K562 (cell line): ENCODE measurements around the gene IFT122. TPM values are rescaled to one million over a fixed set of nuclear protein-coding genes. Genes with fewer than 3 reads are reported as not detected.

Experiments
- CAMTA2 ChIP-seq: fragments of 250-450 bp; sonication (Bioruptor Pico); conservative IDR thresholded peaks from 2 replicates; pipeline ENCODE4 v1.5.1; 2022
- ELF2 ChIP-seq: fragments of 250-450 bp; sonication (Bioruptor Pico); IDR thresholded peaks from 2 replicates; pipeline ENCODE4 v1.5.0; 2021; ENCODE audit warnings: mild to moderate bottlenecking
- FOS ChIP-seq: IDR thresholded peaks from 3 replicates; pipeline ENCODE4 v1.6.1; 2011; ENCODE audit not compliant: insufficient read length; ENCODE audit errors: extremely low read depth
- HDAC2 ChIP-seq: fragments of 450-650 bp; IDR thresholded peaks from 2 replicates; pipeline ENCODE4 v1.6.1; 2016; ENCODE audit warnings: mild to moderate bottlenecking
- HNRNPLL ChIP-seq: fragments of 200-400 bp; formaldehyde crosslinking; IDR thresholded peaks from 2 replicates; pipeline ENCODE4 v1.6.1; 2017; ENCODE audit warnings: low read length, low read depth, mild to moderate bottlenecking; ENCODE audit not compliant: poor library complexity, severe bottlenecking
- KLF16 ChIP-seq: IDR thresholded peaks from 2 replicates; pipeline ENCODE4 v1.6.1; 2016; ENCODE audit warnings: antibody characterized with exemption
- MEF2D ChIP-seq: conservative IDR thresholded peaks from 2 replicates; pipeline ENCODE4 v1.6.1; 2016; ENCODE audit warnings: low read depth, missing genetic modification characterization, missing compliant biosample characterization
- NEUROD1 ChIP-seq: fragments of 150-350 bp; IDR thresholded peaks from 2 replicates; pipeline ENCODE4 v1.6.1; 2014; ENCODE audit warnings: borderline replicate concordance, low read length, low read depth; ENCODE audit not compliant: partially characterized antibody
- PHTF2 ChIP-seq: fragments of 250-450 bp; sonication (Bioruptor Pico); IDR thresholded peaks from 2 replicates; pipeline ENCODE4 v1.5.0; 2021; ENCODE audit warnings: mild to moderate bottlenecking
- RAD51 ChIP-seq: fragments of 450-650 bp; IDR thresholded peaks from 2 replicates; pipeline ENCODE4 v1.7.1; 2016; ENCODE audit warnings: low read depth, mild to moderate bottlenecking, borderline replicate concordance
- SMARCB1 ChIP-seq: IDR thresholded peaks from 2 replicates; pipeline ENCODE4 v1.6.1; 2011; ENCODE audit warnings: improper control_type of control experiment, low read depth; ENCODE audit not compliant: insufficient read length
- SRSF3 ChIP-seq: fragments of 200-400 bp; formaldehyde crosslinking; IDR thresholded peaks from 2 replicates; pipeline ENCODE4 v1.6.1; 2016; ENCODE audit warnings: mild to moderate bottlenecking, low read length, moderate library complexity; ENCODE audit not compliant: insufficient read depth
- STAG1 ChIP-seq: sonication (generic); formaldehyde crosslinking; IDR thresholded peaks from 2 replicates; pipeline ENCODE4 v1.5.0; 2020; ENCODE audit warnings: missing genetic modification reagents, borderline replicate concordance
- TEAD4 ChIP-seq, 2 experiments: sonication (generic) in 1 of 2; formaldehyde crosslinking in 1 of 2; IDR thresholded peaks; 2 replicates each; pipeline versions ENCODE4 v1.6.1 to v1.8.0; 2012 to 2022; ENCODE audit warnings: borderline replicate concordance in 1 of 2, inconsistent platforms in 1 of 2, low read length in 1 of 2, mild to moderate bottlenecking in 1 of 2, missing genetic modification reagents in 1 of 2
- ZNF217 ChIP-seq: sonication (generic); formaldehyde crosslinking; IDR thresholded peaks from 2 replicates; pipeline ENCODE4 v1.8.0; 2022; ENCODE audit warnings: mild to moderate bottlenecking, missing genetic modification reagents
- ZNF699 ChIP-seq: fragments of 250-450 bp; sonication (Bioruptor Pico); IDR thresholded peaks from 2 replicates; pipeline ENCODE4 v1.8.0; 2021; ENCODE audit warnings: mild to moderate bottlenecking, moderate library complexity; ENCODE audit not compliant: insufficient replicate concordance
- ZSCAN32 ChIP-seq: fragments of 450-650 bp; formaldehyde crosslinking; IDR thresholded peaks from 2 replicates; pipeline ENCODE4 v1.4.0; 2020; ENCODE audit warnings: mild to moderate bottlenecking, moderate library complexity
- polyA plus RNA-seq, 8 experiments: library from polyadenylated mRNA; depleted of rRNA in 4 of 8; stranded (reverse) in 5 of 8; unstranded in 3 of 8; fragments of >200 nt; fragmentation: Nextera tagmentation in 2 of 8; fragmentation: Illumina TruSeq in 1 of 8; extraction: Ambion mirVana in 2 of 8; extraction: Trizol in 1 of 8; gene quantifications; 2 replicates each; pipeline versions ENCODE4 v1.2.1 to v1.2.3, GENCODE V29; 2011 to 2014; ENCODE audit warnings: inconsistent platforms in 1 of 8, missing spikeins in 1 of 8
- total RNA-seq, 7 experiments: library from RNA; depleted of rRNA in 6 of 7; stranded (reverse); fragments of >200 nt in 6 of 7; fragmentation: Illumina TruSeq in 2 of 7; extraction: Trizol in 2 of 7; gene quantifications; 2 replicates each; pipeline versions ENCODE4 v1.2.1 to v1.2.3, GENCODE V29; 2011 to 2021; ENCODE audit warnings: low replicate concordance in 1 of 7
- TF ChIP-seq, protein P1 (sequence below): fragments of 450-650 bp; IDR thresholded peaks from 2 replicates; pipeline ENCODE4 v1.6.1; 2017; ENCODE audit warnings: antibody characterized with exemption
- TF ChIP-seq, protein P2 (sequence below): sonication (generic); formaldehyde crosslinking; IDR thresholded peaks from 2 replicates; pipeline ENCODE4 v1.8.1; 2022; ENCODE audit warnings: missing genetic modification reagents
- TF ChIP-seq, protein P3 (sequence below): fragments of 250-450 bp; sonication (Bioruptor Pico); IDR thresholded peaks from 2 replicates; pipeline ENCODE4 v1.8.0; 2021; ENCODE audit warnings: moderate library complexity, mild to moderate bottlenecking, inconsistent platforms
- TF ChIP-seq, protein P4 (sequence below): fragments of 250-450 bp; sonication (Bioruptor Pico); IDR thresholded peaks from 2 replicates; pipeline ENCODE4 v1.8.0; 2022; ENCODE audit warnings: inconsistent platforms

IFT122 gene
- total and polyA plus RNA-seq, 9 of the 15 experiments (the other 6 are each of a cell fraction or from before 2014, with no cell fraction given), result 2.4 to 11.5 (median 7.7) TPM

DNA sequence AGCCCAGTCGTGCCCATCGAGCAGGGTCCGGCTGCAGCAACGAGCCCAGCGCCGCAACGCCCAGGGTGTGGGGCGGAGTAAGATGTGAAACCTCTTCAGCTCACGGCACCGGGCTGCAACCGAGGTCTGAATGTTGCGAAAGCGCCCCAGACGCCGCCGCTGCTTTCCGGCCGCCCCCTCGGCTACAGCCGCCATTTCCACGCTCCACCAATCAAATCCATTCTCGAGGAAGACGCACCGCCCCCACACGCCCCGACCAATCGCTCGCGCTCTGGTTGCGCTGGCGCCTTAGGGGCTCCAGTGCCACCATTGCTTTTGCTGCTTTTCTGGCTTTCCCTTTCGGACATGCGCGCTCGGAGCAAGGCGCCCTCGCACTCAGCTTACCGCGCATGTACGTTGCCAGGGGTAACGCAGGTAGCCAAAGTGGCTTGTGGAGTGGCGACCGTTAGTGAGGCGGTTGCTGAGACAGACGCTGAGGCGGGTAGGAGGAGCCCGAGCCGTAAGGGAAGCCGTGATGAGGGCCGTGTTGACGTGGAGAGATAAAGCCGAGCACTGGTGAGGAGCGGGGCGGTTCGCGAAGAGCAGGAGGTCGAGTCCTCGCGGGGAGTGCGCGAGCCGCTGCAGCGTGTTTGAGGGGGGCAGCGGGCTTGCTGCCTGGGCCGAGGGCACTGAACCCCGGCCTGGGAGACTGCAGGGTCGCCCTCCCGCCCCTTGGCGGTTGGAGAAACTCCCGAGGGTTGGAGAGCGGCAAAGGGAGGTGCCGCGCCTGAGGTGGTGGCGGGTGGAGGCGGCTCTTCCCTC is at the start of gene IFT122, which contains the start of gene MBD4 (continued):
- TF ChIP-seq SRSF3, result no peak
- no peak for TF ChIP-seq STAG1 (CRISPR knock-in tag)
- no peak for TF ChIP-seq SMARCB1
- no peak for TF ChIP-seq KLF16
- peak; percentile 77 for TF ChIP-seq FOS
- TF ChIP-seq ZSCAN32 (CRISPR knock-in tag), result no peak
- TF ChIP-seq CAMTA2 (CRISPR knock-in tag), result 0 out of 2 replicates have a peak, but pooled peaks have one; percentile 27
- TF ChIP-seq RAD51, result no peak; the same call in 1 of the 2 replicates
- TF ChIP-seq ZNF699, result no peak
- TF ChIP-seq, protein P1, sequence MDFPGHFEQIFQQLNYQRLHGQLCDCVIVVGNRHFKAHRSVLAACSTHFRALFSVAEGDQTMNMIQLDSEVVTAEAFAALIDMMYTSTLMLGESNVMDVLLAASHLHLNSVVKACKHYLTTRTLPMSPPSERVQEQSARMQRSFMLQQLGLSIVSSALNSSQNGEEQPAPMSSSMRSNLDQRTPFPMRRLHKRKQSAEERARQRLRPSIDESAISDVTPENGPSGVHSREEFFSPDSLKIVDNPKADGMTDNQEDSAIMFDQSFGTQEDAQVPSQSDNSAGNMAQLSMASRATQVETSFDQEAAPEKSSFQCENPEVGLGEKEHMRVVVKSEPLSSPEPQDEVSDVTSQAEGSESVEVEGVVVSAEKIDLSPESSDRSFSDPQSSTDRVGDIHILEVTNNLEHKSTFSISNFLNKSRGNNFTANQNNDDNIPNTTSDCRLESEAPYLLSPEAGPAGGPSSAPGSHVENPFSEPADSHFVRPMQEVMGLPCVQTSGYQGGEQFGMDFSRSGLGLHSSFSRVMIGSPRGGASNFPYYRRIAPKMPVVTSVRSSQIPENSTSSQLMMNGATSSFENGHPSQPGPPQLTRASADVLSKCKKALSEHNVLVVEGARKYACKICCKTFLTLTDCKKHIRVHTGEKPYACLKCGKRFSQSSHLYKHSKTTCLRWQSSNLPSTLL, result no peak
- TF ChIP-seq, protein P2, sequence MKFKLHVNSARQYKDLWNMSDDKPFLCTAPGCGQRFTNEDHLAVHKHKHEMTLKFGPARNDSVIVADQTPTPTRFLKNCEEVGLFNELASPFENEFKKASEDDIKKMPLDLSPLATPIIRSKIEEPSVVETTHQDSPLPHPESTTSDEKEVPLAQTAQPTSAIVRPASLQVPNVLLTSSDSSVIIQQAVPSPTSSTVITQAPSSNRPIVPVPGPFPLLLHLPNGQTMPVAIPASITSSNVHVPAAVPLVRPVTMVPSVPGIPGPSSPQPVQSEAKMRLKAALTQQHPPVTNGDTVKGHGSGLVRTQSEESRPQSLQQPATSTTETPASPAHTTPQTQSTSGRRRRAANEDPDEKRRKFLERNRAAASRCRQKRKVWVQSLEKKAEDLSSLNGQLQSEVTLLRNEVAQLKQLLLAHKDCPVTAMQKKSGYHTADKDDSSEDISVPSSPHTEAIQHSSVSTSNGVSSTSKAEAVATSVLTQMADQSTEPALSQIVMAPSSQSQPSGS (CRISPR knock-in tag), result no peak
- peak; percentile 68 for TF ChIP-seq HNRNPLL
- TF ChIP-seq PHTF2 (CRISPR knock-in tag), result no peak
- TF ChIP-seq TEAD4 (IDR thresholded peaks at IDR 0.05; ENCODE audit: low read length), result peak; percentile 8; the same call in 1 of the 2 replicates
- no peak for TF ChIP-seq TEAD4 (CRISPR knock-in tag; IDR thresholded peaks at IDR 0.05; ENCODE audit: borderline replicate concordance)
- no peak for TF ChIP-seq MEF2D (tag)
- peak; percentile 38; the same call in 1 of the 2 replicates for TF ChIP-seq HDAC2
- no peak for TF ChIP-seq ZNF217 (CRISPR knock-in tag)
- TF ChIP-seq, protein P3, sequence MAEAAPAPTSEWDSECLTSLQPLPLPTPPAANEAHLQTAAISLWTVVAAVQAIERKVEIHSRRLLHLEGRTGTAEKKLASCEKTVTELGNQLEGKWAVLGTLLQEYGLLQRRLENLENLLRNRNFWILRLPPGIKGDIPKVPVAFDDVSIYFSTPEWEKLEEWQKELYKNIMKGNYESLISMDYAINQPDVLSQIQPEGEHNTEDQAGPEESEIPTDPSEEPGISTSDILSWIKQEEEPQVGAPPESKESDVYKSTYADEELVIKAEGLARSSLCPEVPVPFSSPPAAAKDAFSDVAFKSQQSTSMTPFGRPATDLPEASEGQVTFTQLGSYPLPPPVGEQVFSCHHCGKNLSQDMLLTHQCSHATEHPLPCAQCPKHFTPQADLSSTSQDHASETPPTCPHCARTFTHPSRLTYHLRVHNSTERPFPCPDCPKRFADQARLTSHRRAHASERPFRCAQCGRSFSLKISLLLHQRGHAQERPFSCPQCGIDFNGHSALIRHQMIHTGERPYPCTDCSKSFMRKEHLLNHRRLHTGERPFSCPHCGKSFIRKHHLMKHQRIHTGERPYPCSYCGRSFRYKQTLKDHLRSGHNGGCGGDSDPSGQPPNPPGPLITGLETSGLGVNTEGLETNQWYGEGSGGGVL, result no peak
- TF ChIP-seq, protein P4, sequence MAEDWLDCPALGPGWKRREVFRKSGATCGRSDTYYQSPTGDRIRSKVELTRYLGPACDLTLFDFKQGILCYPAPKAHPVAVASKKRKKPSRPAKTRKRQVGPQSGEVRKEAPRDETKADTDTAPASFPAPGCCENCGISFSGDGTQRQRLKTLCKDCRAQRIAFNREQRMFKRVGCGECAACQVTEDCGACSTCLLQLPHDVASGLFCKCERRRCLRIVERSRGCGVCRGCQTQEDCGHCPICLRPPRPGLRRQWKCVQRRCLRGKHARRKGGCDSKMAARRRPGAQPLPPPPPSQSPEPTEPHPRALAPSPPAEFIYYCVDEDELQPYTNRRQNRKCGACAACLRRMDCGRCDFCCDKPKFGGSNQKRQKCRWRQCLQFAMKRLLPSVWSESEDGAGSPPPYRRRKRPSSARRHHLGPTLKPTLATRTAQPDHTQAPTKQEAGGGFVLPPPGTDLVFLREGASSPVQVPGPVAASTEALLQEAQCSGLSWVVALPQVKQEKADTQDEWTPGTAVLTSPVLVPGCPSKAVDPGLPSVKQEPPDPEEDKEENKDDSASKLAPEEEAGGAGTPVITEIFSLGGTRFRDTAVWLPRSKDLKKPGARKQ, result no peak
- TF ChIP-seq NEUROD1, result no peak
- no peak for TF ChIP-seq ELF2
